Pons (tissue), 1 donor: ENCODE measurements around the gene TRAPPC1.

ENCODE experiments used
- DNase-seq: peaks from one replicate; pipeline ENCODE4 v3.0.0-alpha.2; 2016; ENCODE audit warnings: low spot score

Gene TRAPPC1

DNA sequence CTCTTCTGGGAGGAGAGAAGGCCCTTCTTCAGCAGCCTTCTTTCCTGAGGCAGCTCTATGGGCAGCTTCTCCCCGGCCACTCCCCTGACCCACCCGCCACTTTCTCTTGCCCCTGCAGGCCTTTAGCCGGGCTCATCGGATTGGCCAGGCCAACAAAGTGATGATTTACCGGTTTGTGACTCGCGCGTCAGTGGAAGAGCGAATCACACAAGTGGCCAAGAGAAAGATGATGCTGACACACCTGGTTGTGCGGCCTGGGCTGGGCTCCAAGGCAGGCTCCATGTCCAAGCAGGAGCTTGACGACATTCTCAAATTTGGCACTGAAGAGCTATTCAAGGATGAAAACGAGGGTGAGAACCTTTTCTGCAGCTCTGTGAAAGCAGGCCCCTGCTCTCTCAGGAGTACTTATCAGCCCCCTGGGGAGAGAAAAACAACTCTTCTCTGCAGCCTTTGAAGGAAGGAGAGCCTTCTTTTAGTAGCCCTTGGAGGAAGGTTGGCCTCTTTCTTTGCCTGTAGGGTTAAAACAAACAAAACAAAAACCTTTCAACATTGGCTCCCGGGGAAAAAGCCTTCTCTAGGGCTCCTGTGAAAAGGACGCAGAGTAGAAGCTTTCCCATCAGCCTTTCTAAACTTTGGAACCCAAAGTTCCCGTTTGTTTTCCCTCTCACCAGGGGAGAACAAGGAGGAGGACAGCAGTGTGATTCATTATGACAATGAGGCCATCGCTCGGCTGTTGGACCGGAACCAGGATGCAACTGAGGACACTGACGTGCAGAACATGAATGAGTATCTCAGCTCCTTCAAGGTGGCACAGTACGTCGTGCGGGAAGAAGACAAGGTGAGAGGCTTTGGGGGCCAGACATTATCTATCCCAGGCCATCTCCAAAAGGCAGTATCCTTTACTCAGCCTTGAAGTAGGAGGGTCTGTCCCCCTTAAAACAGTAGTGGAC lies 28.3 kb downstream of the TRAPPC1 start:
- DNase-seq: peak; percentile 17

DNA sequence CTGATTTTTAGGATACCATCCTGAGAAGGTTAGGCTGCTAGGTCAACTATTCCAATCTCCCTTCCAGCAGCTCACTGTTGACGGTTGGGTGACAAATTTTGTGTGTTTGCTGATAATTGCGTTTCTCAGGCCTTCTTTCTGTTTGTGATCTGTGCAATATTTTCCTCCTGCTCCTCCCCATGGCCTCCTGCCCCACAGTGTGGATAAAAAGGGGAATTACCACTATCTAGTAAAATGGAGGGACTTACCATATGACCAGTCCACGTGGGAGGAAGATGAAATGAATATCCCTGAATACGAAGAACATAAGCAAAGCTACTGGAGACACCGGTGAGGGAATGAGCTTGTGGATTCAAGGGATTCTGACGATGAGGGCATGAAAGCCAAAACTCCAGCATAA lies 34.0 kb downstream of the TRAPPC1 start:
- DNase-seq: peak; percentile 80

DNA sequence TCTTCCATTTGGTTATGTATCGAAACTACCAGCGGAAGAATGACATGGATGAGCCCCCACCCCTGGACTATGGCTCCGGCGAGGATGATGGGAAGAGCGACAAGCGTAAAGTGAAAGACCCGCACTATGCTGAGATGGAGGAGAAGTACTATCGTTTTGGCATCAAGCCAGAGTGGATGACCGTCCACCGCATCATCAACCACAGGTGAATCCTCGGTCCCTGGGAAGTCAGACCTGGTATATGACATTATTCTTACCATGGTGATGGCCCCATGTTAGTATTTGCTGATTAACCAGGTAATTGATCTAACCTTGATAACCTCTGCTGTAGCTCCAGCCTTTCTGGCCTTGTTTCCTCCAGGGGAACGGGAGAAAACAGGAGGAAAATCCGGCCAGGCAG lies 34.7 kb downstream of the TRAPPC1 start:
- no peak for DNase-seq

DNA sequence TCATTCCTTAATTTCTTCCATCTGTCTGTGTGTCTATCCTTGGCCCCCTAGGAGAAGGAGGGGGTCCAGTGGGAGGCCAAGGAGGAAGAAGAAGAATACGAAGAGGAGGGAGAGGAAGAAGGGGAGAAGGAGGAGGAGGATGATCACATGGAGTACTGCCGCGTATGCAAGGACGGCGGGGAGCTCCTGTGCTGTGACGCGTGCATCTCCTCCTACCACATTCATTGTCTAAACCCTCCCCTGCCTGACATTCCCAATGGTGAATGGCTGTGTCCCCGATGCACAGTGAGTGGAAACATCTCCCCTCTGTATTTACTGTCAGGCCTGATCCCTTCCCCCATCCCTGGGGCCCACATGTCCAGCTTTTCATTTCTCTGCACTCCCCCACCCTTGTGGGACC lies 36.9 kb downstream of the TRAPPC1 start:
- no peak for DNase-seq

DNA sequence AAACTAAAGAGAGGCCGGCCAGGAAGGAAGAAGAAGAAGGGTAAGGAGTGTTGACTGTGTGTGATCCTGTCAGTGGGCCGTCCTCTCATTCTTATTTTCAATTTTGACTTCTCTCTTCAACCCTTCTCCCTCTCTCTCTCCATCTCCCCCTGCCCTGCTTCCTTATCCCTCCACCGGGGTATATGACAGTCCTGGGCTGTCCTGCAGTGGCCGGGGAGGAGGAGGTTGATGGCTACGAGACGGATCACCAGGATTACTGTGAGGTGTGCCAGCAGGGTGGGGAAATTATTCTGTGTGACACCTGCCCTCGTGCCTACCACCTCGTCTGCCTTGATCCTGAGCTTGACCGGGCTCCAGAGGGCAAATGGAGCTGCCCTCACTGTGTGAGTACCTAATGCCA lies 37.5 kb downstream of the TRAPPC1 start:
- no peak for DNase-seq

DNA sequence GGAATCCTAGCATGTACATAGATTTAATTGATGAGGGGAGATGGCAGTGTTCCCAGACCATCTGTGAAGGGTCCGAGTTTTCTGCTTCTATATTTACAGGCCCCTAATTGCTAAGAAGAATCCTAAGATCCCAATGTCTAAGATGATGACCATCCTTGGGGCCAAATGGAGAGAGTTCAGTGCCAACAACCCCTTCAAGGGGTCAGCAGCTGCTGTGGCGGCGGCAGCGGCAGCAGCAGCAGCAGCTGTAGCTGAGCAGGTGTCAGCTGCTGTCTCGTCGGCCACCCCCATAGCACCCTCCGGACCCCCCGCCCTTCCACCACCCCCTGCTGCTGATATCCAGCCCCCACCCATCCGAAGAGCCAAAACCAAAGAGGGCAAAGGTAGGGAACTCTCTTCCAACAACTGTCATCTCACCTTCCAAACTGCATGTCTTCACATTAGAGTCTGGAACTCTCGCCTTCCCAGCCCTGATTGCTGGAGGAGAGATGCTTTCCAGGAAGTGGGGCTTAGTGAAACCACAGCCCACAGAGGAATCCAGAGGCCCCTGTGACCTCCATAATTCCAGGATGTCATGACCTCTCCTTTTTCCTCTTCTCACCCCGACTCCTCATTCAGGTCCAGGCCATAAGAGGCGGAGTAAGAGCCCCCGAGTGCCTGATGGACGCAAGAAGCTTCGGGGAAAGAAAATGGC lies 38.4 kb downstream of the TRAPPC1 start:
- DNase-seq: no peak

DNA sequence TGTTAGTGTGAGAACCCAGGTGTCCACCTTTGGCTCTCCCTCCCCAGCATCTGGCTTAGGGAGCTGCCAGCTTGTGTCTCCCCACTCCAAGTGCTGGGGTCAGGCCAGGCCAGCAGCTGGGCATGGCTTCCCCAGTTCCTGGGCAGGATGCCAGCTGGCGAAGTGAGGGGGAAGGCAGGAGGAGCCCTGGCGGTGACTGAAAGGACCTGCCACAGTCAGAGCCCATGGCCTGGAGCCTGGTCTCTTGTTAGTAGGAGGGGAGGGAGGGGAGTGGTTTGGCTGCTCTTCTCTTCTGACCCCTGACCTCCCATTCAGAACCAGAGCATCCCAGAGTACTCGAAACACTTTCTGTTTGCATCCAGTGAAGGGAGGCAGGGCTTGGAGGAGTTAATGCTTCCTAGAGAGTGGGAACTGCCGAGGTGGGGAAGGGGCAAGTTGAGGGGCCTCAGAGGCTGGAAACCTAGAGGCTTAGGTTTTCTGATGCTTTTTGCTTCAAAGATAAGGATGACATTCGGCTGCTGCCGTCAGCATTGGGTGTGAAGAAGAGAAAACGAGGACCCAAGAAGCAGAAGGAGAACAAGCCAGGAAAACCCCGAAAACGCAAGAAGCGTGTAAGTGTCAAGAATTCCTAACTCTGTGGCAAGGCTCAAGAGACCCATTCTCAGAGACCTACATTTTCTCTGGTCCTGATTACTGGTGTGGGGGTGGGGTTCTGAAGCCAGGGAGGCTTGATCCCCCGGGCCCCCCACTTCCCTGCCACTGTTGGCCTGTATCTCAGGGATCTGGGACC lies 42.4 kb downstream of the TRAPPC1 start:
- DNase-seq: peak; percentile 99

DNA sequence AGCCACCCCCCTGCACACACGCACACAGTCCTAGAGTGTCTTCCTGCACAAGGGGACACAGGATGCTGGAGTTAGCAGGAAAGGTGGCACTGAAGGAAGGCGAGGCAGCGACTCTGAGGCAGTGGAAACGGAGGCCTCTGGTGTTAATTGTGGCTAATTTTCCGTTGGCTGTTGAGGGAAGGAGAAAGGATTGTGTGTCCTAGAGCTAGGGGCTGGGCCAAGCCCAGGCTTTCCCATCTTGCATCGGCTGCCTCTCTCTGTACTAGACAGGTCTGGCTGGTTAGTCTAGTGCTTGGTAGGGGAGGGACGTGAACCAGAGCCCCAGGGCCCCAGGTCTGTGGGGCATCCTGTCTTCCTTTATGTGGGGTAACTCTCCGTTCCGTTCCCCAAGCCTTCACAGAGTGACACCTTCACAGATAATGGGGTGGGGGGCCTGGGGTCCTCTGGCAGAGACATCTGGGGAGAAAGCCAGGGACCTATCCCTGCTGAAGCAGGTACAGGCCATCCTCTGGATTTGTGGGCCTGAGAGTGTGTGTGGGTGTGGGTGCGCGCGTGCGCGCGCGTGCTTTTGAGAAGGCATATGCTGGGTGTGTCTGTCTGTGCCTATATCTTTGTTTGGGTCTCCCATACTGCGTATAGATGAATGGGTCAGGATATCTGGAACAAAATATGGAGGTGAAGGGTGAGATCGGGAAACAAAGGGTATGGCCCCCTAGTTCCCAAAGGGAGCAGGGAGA lies 43.4 kb downstream of the TRAPPC1 start, which contains the start of gene CHD3:
CHD3 (plus strand) TSS at position 606 of the 737 bp plus-strand sequence. CDS start 212 bp downstream, outside the sequence.
- no peak for DNase-seq

DNA sequence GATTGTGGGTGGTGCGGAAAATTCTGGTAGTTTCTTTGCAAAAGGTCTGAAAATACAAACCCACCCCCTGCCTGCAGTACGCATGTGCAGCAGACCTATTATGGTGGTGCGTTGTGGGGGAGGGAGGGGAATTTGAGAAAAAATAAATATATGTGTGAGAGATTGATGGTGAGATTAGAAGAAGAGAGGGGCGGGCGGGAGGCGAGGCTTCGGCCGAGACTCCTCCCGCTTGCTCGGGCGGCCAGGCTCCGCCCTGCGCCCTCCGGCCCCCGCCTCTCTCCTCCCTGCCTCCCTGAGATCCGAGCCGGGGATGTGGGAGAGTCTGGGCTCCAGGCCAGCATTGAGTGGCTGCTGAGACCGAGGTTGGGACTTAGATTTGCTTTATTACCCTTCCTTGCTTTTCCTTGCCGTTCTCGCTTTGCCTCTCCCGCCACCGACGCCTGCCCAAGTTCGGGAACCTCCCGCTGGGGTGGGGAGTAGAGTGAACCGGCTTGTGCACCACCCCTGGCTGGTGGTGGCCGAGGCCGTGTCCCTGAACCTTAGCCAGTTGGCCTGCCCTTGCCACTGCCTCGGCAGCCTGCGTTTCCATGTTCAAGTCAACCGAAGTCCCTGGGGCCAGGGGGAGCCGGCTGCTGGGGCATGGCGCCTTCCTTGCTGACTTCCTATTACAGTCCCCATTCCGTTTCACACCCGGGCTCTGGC lies 44.1 kb downstream of the TRAPPC1 start:
- DNase-seq: peak; percentile 94

DNA sequence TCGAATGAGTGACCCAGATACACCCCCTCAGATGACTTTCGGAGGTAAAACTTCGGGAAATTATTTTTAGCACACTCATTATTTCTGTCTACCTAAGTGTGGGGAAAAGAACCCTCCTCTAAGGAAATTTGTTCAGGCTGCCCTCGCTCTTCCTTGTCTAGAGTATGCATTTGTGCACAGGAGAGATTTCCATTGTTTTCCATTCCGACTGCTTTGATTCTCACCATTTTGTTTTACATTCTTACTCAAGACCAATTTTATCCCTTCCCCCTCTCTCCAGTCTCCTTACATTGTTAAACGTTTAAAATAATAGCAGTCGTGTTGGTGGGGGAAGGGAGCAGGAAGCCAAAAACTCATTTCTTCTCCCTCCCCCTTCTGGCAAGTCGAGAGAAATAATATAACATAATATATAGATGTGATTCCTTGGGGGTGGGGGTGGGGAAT lies 44.7 kb downstream of the TRAPPC1 start:
- peak; percentile 24 for DNase-seq

DNA sequence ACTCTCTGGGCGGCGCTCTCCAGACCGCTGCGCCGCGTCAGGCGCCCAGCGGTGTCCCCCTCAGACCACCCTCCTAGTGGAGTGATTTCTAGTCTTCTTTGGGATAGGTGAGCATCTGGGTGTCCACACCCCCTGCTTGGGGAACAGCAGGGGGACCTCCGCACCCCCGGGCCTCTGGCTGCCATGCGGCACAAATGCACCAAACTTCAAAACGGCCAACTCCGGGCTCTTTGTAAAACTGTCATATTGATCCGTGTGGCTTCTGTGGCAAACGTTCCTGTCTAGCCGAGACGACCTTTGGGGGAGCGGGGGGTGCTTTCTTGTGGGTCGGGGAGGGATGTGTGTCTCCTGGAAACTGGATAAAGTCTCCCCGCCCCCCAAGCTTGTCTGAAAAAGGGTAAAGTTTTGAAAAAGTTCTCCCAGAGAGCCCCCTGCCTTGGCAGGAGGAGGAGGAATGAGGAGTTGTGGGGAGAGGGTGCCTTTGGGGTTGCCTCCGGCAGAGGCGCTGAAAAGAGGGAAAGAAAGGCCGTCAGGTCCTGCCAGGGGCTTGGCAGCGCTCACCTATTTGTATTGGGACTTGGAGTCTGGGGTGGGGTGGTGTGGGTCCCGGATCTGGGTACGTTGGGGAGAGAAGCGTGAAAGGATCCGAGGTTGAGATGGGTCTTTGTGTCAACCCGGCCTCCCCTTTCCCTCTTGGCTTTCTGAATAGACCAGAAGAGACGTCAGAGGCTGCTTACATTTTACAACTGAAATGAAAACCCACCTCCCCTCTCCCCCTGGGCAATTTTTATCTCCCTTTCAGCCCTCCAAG lies 45.3 kb downstream of the TRAPPC1 start:
- no peak for DNase-seq

DNA sequence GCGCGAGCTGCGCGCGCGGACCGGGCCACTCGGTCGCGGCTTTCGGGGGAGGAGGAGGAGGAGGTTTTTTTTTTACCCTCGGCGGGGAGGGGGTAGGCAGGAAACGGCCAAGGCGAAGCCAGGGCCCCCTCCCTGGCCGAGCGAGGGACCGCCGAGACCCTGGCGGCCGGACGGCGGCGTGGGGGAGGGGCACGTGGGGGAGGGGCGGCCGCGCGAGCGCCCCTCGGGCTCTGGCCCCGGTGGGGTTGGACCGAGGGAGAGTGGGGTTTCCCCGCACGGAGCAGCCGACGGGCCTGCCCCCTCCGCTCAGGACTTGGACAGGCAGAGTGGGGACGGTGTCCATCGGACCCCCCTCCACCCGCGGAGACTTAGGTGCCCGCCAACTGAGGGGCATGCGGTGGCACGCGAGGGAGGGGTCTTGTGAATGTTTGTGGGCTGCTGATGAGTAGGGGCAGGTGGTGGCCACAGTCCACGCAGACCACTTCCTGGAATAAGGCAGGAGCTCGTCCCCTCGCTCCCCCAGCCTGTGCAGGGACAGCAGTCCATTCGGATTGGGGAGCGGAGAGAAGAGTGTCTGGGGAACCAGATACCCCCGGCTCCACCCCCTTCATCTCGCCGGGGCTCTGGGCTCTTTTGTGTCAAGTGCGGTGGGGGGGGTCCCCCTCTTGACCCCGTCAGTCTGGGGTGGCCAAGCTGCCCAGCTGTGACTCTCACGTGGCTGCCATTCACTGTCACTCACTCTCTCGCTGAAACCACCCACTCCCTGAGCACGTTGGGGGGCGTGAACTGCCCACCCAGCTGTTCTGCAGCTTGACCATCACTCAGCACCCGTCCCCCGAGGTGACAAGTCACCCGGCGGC lies 46.1 kb downstream of the TRAPPC1 start:
- DNase-seq: peak; percentile 20

DNA sequence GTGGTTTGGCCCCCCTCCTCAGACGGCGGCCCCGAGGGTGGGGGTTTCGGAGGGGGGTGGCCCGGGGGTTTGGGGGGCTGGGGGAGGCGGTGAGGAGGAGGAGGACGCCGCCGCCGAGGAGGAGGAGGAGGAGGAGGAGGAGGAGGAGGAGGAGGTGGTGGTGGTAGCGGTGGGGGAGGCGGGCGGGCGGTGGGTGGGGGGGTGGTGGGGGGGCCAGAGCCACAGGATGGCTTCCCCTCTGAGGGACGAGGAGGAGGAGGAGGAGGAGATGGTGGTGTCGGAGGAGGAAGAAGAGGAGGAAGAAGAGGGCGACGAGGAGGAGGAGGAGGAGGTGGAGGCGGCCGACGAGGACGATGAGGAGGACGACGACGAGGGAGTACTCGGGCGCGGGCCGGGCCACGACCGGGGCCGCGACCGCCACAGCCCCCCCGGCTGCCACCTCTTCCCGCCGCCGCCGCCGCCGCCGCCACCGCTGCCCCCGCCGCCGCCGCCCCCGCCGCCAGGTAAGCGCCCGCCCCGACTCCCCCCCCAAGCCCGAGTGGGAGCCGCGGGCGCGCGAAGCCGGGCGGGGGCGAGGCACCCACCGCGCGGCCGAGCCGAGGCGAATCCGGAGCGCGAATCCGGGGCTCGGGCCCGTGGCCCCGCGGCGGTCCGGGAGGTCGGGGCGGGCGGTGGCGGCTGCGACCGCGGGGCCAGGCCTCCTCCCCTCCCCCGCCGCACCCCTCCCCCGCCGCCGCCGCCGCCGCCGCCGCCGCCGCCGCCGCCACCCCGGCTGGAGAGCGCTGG lies 47.0 kb downstream of the TRAPPC1 start:
- no peak for DNase-seq

DNA sequence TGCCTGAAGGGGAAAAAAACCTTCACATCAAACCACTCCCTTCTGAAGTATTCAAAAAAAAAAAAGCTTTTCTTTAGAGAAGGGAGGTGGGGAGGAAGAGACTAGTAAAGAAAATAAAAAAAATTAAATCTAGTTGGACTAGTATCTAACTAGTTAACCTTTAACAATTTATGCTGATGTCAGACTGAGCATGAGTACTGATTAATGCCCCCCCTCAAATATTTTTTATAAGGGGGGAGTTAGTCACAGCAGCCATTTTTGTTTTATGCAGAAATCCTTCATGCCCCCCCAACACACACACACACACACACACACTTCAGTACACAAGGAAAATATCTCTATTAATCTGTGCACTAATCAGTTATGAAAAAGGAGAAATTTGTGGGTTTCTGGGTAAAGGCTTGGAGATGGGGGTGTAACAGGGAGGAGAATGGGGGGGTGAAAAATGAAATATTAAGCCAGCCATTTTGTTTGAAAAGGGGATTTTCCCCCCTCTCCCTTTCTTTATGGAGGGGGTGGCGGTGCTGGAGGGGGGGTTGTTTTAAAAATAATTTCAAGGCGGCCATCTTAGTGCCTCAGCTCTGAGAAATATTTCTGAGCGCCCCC lies 47.9 kb downstream of the TRAPPC1 start:
- no peak for DNase-seq

DNA sequence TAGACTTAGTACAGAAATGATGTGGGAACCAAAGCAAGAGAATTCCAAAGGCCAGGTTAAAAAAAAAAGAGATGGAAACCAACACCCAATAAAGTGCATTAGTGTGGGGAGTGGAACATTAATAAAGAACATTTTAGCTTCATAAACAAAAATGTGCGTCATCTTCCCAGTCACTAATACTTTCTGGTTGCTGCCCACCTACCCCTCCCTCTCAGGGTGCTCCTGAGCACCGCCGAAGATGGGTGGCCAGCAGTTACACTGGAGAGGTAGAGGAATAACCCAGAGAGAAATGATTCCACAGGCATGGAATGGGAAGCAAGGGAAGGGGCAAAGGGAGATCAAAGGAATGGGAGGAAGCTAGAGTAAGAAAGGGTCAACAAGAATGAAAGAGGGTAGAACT lies 49.1 kb downstream of the TRAPPC1 start:
- no peak for DNase-seq

DNA sequence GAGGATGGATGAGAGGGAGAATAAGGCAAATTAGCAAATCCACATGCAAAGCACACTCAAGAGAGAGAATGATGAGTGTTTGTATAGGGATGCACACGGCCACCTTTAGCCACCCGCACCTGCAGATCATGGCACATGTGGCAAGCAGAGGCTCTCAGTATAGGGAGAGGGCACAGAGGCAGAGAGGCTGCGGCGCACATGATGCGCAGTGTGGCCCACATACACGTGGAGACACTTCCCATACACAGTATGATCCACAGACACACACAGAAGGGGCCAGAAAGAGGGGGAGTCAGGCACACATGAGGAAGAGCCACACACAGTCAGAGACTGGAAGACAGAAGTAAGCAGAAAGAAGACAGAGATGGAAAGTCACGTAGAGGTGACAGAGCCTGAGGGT lies 49.7 kb downstream of the TRAPPC1 start:
- no peak for DNase-seq

DNA sequence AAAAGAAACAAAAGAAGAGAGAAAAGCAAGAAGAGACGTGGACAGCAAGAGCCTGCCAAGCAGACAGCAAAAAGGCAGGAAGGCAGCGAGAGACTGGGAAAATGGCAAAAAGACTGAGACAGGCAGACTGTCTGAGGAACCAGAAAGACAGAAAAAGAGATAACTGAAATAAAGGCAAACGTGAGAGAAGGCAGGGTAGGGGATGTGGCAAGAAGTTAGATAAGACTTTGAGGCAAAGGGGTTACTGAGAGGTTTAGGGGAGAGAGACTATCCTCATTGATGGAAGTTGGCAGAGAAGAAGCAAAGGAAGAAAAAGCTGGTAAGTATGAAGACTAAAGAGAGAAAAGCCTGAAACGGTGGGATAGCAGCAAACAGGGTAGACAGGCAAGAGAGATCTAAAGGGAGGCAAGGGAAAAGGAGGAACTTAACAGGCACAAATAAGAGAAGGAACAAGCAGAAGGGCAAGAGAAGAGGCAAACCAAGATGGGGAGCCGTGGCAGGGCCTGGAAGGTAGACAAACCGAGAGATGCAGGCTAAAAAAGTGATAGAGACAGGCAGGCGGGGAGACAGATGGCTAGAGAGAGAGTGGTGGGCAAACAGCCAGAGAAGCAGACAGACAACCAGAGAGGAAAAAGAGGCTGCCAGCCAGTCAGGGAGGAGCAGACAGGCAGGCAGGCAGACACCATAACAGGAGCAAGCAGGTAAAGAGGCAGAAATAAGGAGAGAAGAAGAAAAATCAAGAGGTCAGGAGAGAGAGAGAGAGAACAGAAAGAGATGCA lies 50.3 kb downstream of the TRAPPC1 start:
- peak; percentile 15 for DNase-seq
